ENCODE data around the gene PPP6R3. TPM values are rescaled to one million over a fixed set of nuclear protein-coding genes. Genes with fewer than 3 reads are reported as not detected.
"Not testable (repeated sequence)": the region's sequence is repeated elsewhere in the genome, so short reads cannot be mapped to it uniquely, and the experiment has no call there.

Gene PPP6R3
- total and polyA plus RNA-seq, 12 donors: 40.2 to 180 (median 89.0) TPM

DNA sequence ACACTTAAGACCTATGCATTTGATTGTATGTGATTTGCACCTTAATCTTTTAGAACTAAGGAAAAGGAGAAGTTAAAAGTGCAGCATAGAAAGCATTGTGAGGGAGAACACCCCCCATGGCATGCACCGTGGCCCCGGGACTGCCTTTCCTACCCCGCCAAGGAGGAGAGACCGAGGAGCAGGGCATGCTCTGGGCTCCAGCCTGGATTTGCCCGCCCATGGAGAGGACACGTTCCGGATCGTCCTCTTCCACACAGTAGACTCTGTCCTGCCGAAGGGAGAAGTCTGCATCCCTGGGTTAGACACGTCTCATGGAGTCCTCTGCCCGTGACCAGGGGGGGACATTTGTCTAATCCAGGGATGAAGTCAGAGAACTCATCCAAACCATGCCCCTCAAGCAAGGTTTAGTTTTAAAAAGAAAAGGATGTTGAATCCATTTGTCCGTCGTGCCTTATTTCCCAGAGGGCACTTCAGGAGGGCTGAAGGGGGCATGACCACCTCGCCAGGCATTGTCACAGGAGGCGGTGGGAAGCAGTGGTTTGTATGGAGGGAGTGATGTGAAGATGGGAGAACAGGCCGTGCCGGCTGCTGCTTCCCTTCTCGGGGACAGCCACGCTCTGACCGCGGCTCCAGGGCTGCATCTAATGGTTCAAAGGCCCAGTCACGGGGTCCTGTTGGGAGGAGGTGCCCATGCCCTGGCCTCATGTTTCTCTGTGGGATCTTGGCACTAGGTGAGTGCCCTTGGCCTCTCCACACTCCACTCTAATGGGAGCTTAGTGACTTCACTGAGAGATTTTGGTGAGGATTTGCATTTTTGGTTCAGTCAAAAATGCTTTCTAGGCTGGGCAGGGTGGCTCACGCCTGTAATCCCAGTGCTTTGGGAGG, 157.6 kb downstream of the PPP6R3 start:
- Histone ChIP-seq H3K4me1 (replicated peaks in 1 of 2) (no peaks in the 10 kb centered on the region), H3K9me3 (replicated peaks in 1 of 3) (no peaks in the 10 kb centered on the region), H3K36me3 (replicated peaks in 1 of 2) (peaks cover 0 to 26% of the 10 kb centered on the region in 2 donors), H3K27ac (no peak overlapping the region), H3K27me3 (no peaks in the 10 kb centered on the region), H3K4me3 (no peak overlapping the region)
- TF ChIP-seq, protein P1, sequence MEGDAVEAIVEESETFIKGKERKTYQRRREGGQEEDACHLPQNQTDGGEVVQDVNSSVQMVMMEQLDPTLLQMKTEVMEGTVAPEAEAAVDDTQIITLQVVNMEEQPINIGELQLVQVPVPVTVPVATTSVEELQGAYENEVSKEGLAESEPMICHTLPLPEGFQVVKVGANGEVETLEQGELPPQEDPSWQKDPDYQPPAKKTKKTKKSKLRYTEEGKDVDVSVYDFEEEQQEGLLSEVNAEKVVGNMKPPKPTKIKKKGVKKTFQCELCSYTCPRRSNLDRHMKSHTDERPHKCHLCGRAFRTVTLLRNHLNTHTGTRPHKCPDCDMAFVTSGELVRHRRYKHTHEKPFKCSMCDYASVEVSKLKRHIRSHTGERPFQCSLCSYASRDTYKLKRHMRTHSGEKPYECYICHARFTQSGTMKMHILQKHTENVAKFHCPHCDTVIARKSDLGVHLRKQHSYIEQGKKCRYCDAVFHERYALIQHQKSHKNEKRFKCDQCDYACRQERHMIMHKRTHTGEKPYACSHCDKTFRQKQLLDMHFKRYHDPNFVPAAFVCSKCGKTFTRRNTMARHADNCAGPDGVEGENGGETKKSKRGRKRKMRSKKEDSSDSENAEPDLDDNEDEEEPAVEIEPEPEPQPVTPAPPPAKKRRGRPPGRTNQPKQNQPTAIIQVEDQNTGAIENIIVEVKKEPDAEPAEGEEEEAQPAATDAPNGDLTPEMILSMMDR (IDR thresholded peaks at IDR 0.05): no peak
- no peak for TF ChIP-seq POLR2A (IDR thresholded peaks at IDR 0.05)
- WGBS, 4 donors: 87 to 91% (median 89%) methylated on average over 21 to 23 of the region's 23 CpGs
- intact Hi-C loops (cut with DNase I): no loop called here
- no peak for DNase-seq

GRCh38 chr11:68621826-68622225, 161.3 kb downstream of the PPP6R3 start:
- Histone ChIP-seq H3K27ac (no peak overlapping the region), H3K27me3 (no peaks in the 10 kb centered on the region), H3K4me3 (no peak overlapping the region), H3K9me3 (replicated peaks in 1 of 3) (no peaks in the 10 kb centered on the region), H3K36me3 (replicated peaks in 1 of 2) (no peaks in the 10 kb centered on the region), H3K4me1 (replicated peaks in 1 of 2) (no peaks in the 10 kb centered on the region)
- no peak for DNase-seq
- WGBS, 4 donors: 76 to 90% (median 85%) methylated on average over 2 of the region's 2 CpGs
- TF ChIP-seq, protein P1 (IDR thresholded peaks at IDR 0.05): no peak
- TF ChIP-seq POLR2A (IDR thresholded peaks at IDR 0.05): no peak
- intact Hi-C loops (cut with DNase I): no loop called here

DNA sequence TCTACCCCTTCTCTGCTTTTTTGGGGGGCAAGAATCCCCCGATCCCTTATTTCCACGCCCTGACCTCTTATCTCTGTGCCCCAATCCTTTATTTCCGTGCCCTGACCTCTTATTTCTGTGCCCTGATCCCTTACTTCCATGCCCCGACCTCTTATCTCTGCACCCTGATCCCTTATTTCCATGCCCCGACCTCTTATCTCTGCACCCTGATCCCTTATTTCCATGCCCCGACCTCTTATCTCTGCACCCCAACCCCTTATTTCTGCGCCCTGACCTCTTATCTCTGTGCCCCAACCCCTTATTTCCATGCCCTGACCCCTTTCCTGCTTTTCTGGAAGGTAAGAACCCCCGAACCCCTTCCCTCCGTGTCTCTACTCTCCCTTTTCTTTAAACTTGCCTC, 163.2 kb downstream of the PPP6R3 start:
- H3K4me1 ChIP-seq (replicated peaks in 1 of 2); H3K36me3 ChIP-seq (replicated peaks in 1 of 2); intact Hi-C loops (cut with DNase I); H3K27ac ChIP-seq; H3K4me3 ChIP-seq; DNase-seq; H3K27me3 ChIP-seq; H3K9me3 ChIP-seq (replicated peaks in 1 of 3): not testable (repeated sequence)
- 69 to 85% (median 76%) methylated on average over 9 of the region's 9 CpGs for WGBS, 4 donors

- H3K4me1 ChIP-seq (replicated peaks in 1 of 2); intact Hi-C loops (cut with DNase I); H3K9me3 ChIP-seq (replicated peaks in 1 of 3); H3K27ac ChIP-seq; H3K4me3 ChIP-seq; H3K36me3 ChIP-seq (replicated peaks in 1 of 2); H3K27me3 ChIP-seq; DNase-seq: not testable (repeated sequence)
- 79 to 89% (median 88%) methylated on average over 4 of the region's 4 CpGs for WGBS, 4 donors
Measured at GRCh38 chr11:68625069-68625468, 164.5 kb downstream of the PPP6R3 start.

- 83 to 92% (median 88%) methylated on average over 6 to 7 of the region's 7 CpGs for WGBS, 4 donors
- intact Hi-C loops (cut with DNase I); H3K27me3 ChIP-seq; H3K27ac ChIP-seq; H3K4me1 ChIP-seq (replicated peaks in 1 of 2); H3K4me3 ChIP-seq; H3K9me3 ChIP-seq (replicated peaks in 1 of 3); H3K36me3 ChIP-seq (replicated peaks in 1 of 2); DNase-seq: not testable (repeated sequence)
Measured at GRCh38 chr11:68626236-68626635, 165.7 kb downstream of the PPP6R3 start.

GRCh38 chr11:68628837-68629236, 168.3 kb downstream of the PPP6R3 start:
- 76 to 87% (median 82%) methylated on average over 3 to 5 of the region's 5 CpGs for whole genome bisulfite sequencing, 4 donors
- DNase-seq; H3K9me3 ChIP-seq (replicated peaks in 1 of 3); H3K4me3 ChIP-seq; H3K27me3 ChIP-seq; H3K36me3 ChIP-seq (replicated peaks in 1 of 2); H3K4me1 ChIP-seq (replicated peaks in 1 of 2); H3K27ac ChIP-seq; intact Hi-C loops (cut with DNase I): not testable (repeated sequence)

- H3K27me3 ChIP-seq; H3K9me3 ChIP-seq (replicated peaks in 1 of 3); intact Hi-C loops (cut with DNase I); H3K27ac ChIP-seq; H3K4me3 ChIP-seq; H3K36me3 ChIP-seq (replicated peaks in 1 of 2); DNase-seq; H3K4me1 ChIP-seq (replicated peaks in 1 of 2): not testable (repeated sequence)
- 92 to 97% (median 93%) methylated on average over 8 of the region's 8 CpGs for WGBS, 4 donors
Measured at GRCh38 chr11:68632375-68632774, 171.8 kb downstream of the PPP6R3 start.
